HUES6 (cell line): Measurements from ENCODE around the gene CAPN15.

Experiments used
- H3K27ac ChIP-seq: 2 replicates; pipeline ENCODE4 v1.7.0; 2013; ENCODE audit warnings: low read depth, mild to moderate bottlenecking, low read length, inconsistent platforms
- H3K27me3 ChIP-seq: 2 replicates; pipeline ENCODE4 v1.6.1; 2013; ENCODE audit warnings: low read length; ENCODE audit not compliant: control insufficient read depth, insufficient read depth
- H3K36me3 ChIP-seq: 2 replicates; pipeline ENCODE4 v1.6.1; 2013; ENCODE audit warnings: low read length; ENCODE audit not compliant: control insufficient read depth, insufficient read depth
- H3K4me1 ChIP-seq: 2 replicates; pipeline ENCODE4 v1.6.1; 2013; ENCODE audit warnings: low read length; ENCODE audit not compliant: control insufficient read depth, insufficient read depth
- H3K4me3 ChIP-seq: 2 replicates; pipeline ENCODE4 v1.5.1; 2013; ENCODE audit warnings: low read depth, low read length
- H3K9ac ChIP-seq: one replicate; pipeline ENCODE4 v1.6.1; 2013; ENCODE audit warnings: mild to moderate bottlenecking, low read length
- H3K9me3 ChIP-seq: 2 replicates; pipeline ENCODE4 v1.6.1; 2013; ENCODE audit warnings: low read depth, low read length; ENCODE audit not compliant: control insufficient read depth, insufficient read depth

CAPN15 gene

DNA sequence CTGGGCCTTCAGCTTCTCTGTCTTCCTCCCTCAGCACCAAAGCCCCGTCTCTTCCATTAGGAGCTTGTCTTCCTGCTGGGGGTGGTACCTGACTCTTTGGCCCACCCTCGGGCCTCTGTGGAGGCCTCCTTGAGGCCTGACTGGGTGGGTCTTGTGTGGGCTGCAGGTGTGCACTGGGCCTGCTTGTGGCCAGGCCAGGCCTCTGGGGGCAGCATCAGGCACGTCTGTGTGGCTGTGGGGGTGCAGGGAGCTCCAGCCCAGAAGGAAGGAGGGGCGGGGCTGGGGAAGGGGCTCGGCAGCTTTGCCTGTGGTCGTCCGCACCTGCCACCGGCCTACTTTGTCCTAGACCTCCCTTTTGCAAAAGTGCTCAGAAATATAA is 49.3 kb downstream of the CAPN15 start:
- Histone ChIP-seq H3K27me3 (no peaks in the 10 kb centered on the region), H3K36me3 (peaks cover 37% of the 10 kb centered on the region), H3K27ac (no peak overlapping the region), H3K9me3 (no peaks in the 10 kb centered on the region), H3K9ac (no peak overlapping the region), H3K4me3 (no peak overlapping the region), H3K4me1 (peaks cover 3% of the 10 kb centered on the region)

DNA sequence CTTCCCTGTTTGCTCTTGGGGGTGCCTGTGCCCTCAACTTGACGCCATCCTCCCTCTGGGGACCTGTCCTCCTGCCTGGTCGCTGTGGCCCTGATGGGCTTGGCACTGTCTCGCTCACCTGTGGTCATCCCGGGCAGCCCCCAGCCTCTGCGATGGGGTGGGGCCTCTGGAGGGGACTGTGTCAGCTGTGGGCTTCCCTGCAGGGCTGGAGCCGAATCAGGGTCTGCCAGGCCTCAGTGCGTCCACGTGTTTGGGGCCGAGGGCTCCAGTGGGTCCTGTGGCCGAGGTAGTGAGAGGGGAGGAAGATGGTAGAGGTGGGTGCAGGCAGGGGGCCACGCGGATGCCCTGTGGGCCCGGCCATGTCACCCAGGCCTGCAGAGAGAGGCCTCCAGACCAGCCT is 50.3 kb downstream of the CAPN15 start:
- Histone ChIP-seq H3K27me3 (no peaks in the 10 kb centered on the region), H3K4me1 (peaks cover 5% of the 10 kb centered on the region), H3K9ac (no peak overlapping the region), H3K9me3 (no peaks in the 10 kb centered on the region), H3K36me3 (peaks cover 36% of the 10 kb centered on the region), H3K4me3 (no peak overlapping the region), H3K27ac (no peak overlapping the region)

- H3K4me3 ChIP-seq: peak overlapping the region; percentile 42
- H3K27ac ChIP-seq: no peak overlapping the region
- H3K9ac ChIP-seq: no peak overlapping the region
- no peaks in the 10 kb centered on the region for H3K9me3 ChIP-seq
- H3K4me1 ChIP-seq: peaks cover 10% of the 10 kb centered on the region
- H3K36me3 ChIP-seq: peaks cover 40% of the 10 kb centered on the region
- H3K27me3 ChIP-seq: no peaks in the 10 kb centered on the region
Observed at GRCh38 chr16:578232-578869, 50.8 kb downstream of the CAPN15 start.

DNA sequence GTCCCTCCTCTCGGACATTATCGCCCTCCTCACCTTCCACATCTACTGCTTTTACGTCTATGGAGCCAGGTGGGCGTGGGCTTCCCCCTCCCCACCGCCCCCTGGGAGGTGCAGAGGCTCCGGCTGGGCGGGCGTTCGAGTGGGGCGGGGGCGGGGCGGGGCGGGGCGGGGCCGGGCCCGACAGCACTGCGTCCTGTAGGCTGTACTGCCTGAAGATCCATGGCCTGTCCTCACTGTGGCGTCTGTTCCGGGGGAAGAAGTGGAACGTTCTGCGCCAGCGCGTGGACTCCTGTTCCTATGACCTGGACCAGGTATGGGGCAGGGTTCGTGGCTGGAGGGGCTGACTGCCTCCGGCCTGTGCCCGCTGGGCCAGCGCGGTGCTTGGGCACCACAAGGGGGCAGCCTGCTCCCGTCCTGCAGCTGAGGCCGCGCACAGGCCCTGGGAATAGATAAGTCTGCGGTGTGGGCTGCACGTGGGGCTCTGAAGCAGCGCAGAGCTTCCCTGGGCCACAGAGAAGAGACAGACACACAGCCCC is 51.4 kb downstream of the CAPN15 start:
- H3K9me3 ChIP-seq: no peaks in the 10 kb centered on the region
- H3K4me1 ChIP-seq: peaks cover 16% of the 10 kb centered on the region
- H3K27ac ChIP-seq: no peak overlapping the region
- peak overlapping the region; percentile 73 for H3K4me3 ChIP-seq
- peaks cover 37% of the 10 kb centered on the region for H3K36me3 ChIP-seq
- no peak overlapping the region for H3K9ac ChIP-seq
- H3K27me3 ChIP-seq: no peaks in the 10 kb centered on the region

- peaks cover 24% of the 10 kb centered on the region for H3K36me3 ChIP-seq
- no peak overlapping the region for H3K4me3 ChIP-seq
- H3K27me3 ChIP-seq: peaks cover 2% of the 10 kb centered on the region
- H3K9ac ChIP-seq: no peak overlapping the region
- no peaks in the 10 kb centered on the region for H3K9me3 ChIP-seq
- no peak overlapping the region for H3K27ac ChIP-seq
- peaks cover 21% of the 10 kb centered on the region for H3K4me1 ChIP-seq
Observed at GRCh38 chr16:580141-580945, 52.8 kb downstream of the CAPN15 start.

GRCh38 chr16:580946-581498 is 53.5 kb downstream of the CAPN15 start:
- Histone ChIP-seq H3K9ac (no peak overlapping the region), H3K4me3 (no peak overlapping the region), H3K9me3 (no peaks in the 10 kb centered on the region), H3K27me3 (peaks cover 9% of the 10 kb centered on the region), H3K27ac (no peak overlapping the region), H3K4me1 (peaks cover 21% of the 10 kb centered on the region), H3K36me3 (peaks cover 18% of the 10 kb centered on the region)

DNA sequence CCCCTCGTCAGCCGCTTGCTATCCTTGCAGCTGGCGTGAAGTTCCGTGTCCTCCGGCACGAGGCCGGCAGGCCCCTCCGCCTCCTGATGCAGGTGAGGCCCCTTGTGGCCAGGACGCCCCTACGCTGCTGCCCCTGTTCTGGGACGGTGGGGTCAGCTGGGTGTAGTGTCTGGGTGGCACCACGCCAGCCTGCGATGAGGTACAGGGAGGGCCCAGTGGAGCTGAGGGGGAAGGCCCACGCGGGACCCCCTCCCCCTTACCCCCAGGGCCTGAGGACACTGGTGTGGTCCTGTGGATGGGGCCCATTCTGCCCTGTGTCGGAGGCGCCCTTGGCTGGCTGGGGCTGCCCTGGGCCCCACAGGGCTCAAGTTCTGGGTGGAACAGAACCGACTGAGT is 54.7 kb downstream of the CAPN15 start:
- peaks cover 21% of the 10 kb centered on the region for H3K4me1 ChIP-seq
- H3K27ac ChIP-seq: no peak overlapping the region
- H3K36me3 ChIP-seq: peaks cover 18% of the 10 kb centered on the region
- no peak overlapping the region for H3K9ac ChIP-seq
- H3K27me3 ChIP-seq: peaks cover 21% of the 10 kb centered on the region
- no peaks in the 10 kb centered on the region for H3K9me3 ChIP-seq
- H3K4me3 ChIP-seq: no peak overlapping the region

DNA sequence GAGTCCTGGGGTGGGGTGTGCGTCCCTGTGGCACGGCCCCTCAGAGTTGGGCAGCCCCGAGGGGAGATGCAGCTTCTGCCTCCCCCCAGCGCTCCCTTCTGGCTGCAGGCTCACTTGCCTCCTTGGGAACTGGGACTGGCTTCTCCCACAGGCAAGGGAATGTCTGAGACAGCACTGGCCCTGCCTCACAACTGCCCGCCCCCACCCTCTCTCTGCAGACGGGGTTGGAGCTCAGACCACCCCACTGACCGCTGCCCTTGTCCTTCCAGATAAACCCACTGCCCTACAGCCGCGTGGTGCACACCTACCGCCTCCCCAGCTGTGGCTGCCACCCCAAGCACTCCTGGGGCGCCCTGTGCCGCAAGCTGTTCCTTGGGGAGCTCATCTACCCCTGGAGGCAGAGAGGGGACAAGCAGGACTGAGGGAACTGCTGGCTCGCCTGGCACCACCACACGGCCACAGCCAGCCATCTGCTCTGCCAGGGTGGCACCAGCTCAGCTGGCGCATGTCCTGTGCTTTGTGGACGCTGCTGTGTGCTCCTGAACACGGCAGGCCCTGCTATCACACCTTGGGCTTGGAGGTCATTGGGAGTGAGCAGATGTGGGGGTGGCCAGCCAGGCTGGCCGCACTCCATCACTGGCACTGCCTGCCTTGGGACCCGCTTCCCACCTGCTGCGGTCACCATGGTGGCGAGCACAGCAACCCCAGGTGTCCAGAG is 55.3 kb downstream of the CAPN15 start:
- Histone ChIP-seq H3K4me1 (peaks cover 21% of the 10 kb centered on the region), H3K4me3 (no peak overlapping the region), H3K9me3 (no peaks in the 10 kb centered on the region), H3K9ac (no peak overlapping the region), H3K27me3 (peaks cover 23% of the 10 kb centered on the region), H3K36me3 (peaks cover 18% of the 10 kb centered on the region), H3K27ac (no peak overlapping the region)

DNA sequence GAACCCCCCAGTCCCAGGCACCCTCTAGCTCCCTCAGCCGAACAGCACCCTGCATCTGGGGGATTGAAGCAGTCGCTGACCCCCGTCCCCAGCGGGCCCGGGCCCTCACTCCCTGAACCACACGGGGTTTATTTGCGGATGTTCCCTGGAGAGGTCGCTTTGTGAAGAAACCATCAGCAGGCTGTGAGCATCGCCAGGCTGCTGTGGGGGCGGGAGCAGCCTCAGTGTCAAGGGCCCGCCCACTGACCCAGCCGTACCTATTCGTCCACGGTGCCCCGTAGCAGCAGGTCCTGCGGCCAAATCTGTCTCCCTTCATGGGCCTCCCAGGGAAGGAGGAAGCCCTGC is 55.9 kb downstream of the CAPN15 start:
- H3K9me3 ChIP-seq: no peaks in the 10 kb centered on the region
- H3K27me3 ChIP-seq: peaks cover 23% of the 10 kb centered on the region
- H3K9ac ChIP-seq: no peak overlapping the region

GRCh38 chr16:583815-584591 is 56.5 kb downstream of the CAPN15 start:
- H3K27ac ChIP-seq: no peak overlapping the region
- peaks cover 23% of the 10 kb centered on the region for H3K27me3 ChIP-seq
- peaks cover 18% of the 10 kb centered on the region for H3K36me3 ChIP-seq
- no peaks in the 10 kb centered on the region for H3K9me3 ChIP-seq
- H3K4me3 ChIP-seq: peak overlapping the region; percentile 30
- H3K9ac ChIP-seq: no peak overlapping the region
- peaks cover 21% of the 10 kb centered on the region for H3K4me1 ChIP-seq

More for the DNA sequence above, 55.9 kb downstream of the CAPN15 start:
- peaks cover 24% of the 10 kb centered on the region for H3K4me1 ChIP-seq
- no peak overlapping the region for H3K27ac ChIP-seq
- H3K36me3 ChIP-seq: peaks cover 18% of the 10 kb centered on the region
- peak overlapping the region; percentile 30 for H3K4me3 ChIP-seq
